Heart left ventricle (tissue), 13 donors: ENCODE measurements around the gene SDR42E1.

Source experiments
- POLR2A ChIP-seq, 2 donors: fragments of 450-650 bp; IDR thresholded peaks; one replicate each; pipeline ENCODE4 v1.6.1; 2017; ENCODE audit warnings: antibody characterized with exemption in 2 of 2, mild to moderate bottlenecking in 2 of 2, moderate library complexity in 2 of 2
- TF ChIP-seq, protein P1 (sequence below), 12 donors: fragments of 200-600 bp; sonication (generic) in 4 of 12; IDR thresholded peaks; one replicate each; pipeline versions ENCODE4 v1.5.0 to v1.8.0; 2018 to 2022; ENCODE audit warnings: antibody characterized with exemption in 12 of 12, mild to moderate bottlenecking in 5 of 12
- donor health status: ischemic (EF 13 %, LVEDD 7.1; RV severe dilation, severe dysfunction).
- donor health status: DM: no; HTN: yes; CAD: no.
- donor health status: DM: no; HTN: no; CAD: no.
- donor health status: ischemic (EF 25% LVEDD 6.9; RV normal size, moderate dysfunction).
- donor health status: ischemic (EF 25% LVEDD 5.7; RV mildly dilated, moderate dysfunction).
- donor health status: ischemic (EF 35%, LVEDD 5.7; RV mildly dilated, moderate dysfunction).
- donor health status: nonischemic (EF 11% LVEDD 7.7; RV severe dilation, severe dysfunction).
- donor health status: DM: yes; HTN: yes; CAD: no.
- donor health status: PGD.
- donor health status: ischemic (EF 29% LVEDD 5.4; RV normal size, mild dysfunction).
- donor health status: nonischemic (EF 23%, LVEDD 6.1; RV moderate dilation, normal function).

DNA sequence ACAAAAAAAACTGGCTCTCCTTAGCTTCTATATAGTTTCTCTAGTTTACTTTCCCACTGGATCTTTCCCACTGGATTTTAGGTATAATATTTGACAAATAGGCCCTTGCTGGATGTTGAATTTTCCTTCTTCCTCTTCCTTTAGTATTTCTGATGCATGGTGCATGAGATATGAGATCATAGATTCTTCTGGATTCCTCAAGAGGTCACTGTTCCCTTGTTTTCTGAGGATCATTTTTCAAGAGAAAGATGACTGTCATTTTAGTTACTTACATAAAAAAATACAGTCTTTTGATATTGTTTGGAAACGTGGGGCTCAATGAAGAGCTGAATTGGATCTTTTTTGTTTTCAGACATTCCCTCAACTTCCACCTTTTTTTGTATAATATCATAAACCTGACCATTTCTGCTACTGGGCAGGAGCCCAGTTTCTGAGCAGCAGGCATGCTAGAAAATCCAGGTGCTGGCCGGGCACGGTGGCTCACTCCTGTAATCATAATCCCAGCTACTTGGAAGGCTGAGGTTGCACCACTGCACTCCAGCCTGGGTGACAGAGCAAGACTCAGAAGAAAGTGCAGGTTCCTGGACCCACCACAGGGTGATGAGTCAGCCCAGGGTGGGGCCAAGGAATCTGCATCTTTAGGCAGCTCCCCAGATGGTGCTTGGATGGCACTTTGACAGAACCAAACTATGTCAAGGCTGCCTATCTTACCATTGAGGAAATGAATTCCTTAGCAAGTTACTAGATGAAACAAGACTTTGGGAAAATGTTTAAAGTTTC is 70.3 kb downstream of the SDR42E1 start:
- TF ChIP-seq, protein P1, sequence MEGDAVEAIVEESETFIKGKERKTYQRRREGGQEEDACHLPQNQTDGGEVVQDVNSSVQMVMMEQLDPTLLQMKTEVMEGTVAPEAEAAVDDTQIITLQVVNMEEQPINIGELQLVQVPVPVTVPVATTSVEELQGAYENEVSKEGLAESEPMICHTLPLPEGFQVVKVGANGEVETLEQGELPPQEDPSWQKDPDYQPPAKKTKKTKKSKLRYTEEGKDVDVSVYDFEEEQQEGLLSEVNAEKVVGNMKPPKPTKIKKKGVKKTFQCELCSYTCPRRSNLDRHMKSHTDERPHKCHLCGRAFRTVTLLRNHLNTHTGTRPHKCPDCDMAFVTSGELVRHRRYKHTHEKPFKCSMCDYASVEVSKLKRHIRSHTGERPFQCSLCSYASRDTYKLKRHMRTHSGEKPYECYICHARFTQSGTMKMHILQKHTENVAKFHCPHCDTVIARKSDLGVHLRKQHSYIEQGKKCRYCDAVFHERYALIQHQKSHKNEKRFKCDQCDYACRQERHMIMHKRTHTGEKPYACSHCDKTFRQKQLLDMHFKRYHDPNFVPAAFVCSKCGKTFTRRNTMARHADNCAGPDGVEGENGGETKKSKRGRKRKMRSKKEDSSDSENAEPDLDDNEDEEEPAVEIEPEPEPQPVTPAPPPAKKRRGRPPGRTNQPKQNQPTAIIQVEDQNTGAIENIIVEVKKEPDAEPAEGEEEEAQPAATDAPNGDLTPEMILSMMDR (IDR thresholded peaks at IDR 0.05), result peak; percentile 31 to 60 (median 46)
- no peak for TF ChIP-seq POLR2A (IDR thresholded peaks at IDR 0.05)
